Hepatocyte (in vitro differentiated cells): Measurements from ENCODE around the gene UBR3.

Experiments
- CTCF ChIP-seq: fragments of 200-600 bp; sonication (generic); IDR thresholded peaks from 2 replicates; pipeline ENCODE4 v1.5.1; 2016; ENCODE audit warnings: antibody characterized with exemption, mild to moderate bottlenecking; ENCODE audit not compliant: poor library complexity
- EZH2 ChIP-seq: fragments of 200-600 bp; sonication (generic); IDR thresholded peaks from 2 replicates; pipeline ENCODE4 v1.6.1; 2016; ENCODE audit warnings: antibody characterized with exemption, mild to moderate bottlenecking, borderline replicate concordance
- EZH2phosphoT487 ChIP-seq: fragments of 200-600 bp; sonication (generic); IDR thresholded peaks from one replicate; pipeline ENCODE4 v1.6.1; 2018; ENCODE audit warnings: antibody characterized with exemption, mild to moderate bottlenecking, low read depth, moderate library complexity; ENCODE audit not compliant: unreplicated experiment, severe bottlenecking

- TF ChIP-seq EZH2 (no peak), CTCF (no peak), EZH2phosphoT487 (no peak)
Measured at GRCh38 chr2:170019060-170019805, 192.0 kb downstream of the UBR3 start.
